ELR (cell line): Measurements from ENCODE around the gene RPS2.
"Not testable (repeated sequence)": the region's sequence is repeated elsewhere in the genome, so short reads cannot be mapped to it uniquely, and the experiment has no call there.

Experiments used
- DNase-seq: peaks from one replicate; pipeline ENCODE4 v3.0.0-alpha.2; 2015; ENCODE audit warnings: low read depth

Gene RPS2

DNA sequence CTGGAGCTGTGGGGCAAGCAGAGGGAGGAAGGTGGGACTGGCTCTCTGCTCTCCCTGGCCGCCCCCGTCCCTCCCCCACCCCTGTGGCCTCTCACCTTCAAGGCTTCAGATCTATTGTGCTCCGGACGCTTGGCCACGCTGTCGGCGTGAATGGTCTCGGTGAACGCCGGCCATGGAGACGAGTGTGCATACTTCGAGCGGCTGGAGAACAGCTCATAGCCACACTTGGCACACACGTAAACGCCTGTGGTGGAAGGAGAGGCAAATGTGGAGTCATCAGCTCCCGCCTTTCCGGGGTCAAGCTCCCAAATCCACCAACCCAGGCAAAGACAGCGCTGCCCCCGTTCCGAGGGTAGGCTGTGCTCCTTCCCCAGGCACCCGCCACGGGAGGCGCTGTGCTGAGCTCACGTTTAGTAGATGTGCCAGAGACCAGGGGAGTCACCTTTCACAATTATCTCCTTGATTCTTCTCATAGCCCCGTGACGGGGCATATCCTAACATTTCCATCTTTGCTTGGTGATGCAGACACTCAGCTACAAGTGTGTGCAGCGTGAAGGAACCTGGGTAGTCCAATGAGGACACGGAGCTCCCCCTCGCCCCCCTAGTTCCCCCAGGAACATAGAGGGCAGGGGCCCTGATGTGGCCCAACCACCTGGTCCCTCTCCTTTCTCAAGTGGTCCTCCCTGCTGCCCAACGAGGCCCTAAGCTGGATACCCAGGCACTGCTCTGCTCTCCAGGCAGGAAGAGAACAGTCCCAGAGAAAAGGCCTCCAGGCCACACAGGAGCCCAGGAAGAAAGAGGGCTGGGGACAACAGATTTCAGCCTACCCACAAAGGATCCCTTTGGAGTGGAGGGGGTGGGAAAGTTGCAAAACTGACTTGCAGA lies 23.2 kb downstream of the RPS2 start:
- no peak for DNase-seq

DNA sequence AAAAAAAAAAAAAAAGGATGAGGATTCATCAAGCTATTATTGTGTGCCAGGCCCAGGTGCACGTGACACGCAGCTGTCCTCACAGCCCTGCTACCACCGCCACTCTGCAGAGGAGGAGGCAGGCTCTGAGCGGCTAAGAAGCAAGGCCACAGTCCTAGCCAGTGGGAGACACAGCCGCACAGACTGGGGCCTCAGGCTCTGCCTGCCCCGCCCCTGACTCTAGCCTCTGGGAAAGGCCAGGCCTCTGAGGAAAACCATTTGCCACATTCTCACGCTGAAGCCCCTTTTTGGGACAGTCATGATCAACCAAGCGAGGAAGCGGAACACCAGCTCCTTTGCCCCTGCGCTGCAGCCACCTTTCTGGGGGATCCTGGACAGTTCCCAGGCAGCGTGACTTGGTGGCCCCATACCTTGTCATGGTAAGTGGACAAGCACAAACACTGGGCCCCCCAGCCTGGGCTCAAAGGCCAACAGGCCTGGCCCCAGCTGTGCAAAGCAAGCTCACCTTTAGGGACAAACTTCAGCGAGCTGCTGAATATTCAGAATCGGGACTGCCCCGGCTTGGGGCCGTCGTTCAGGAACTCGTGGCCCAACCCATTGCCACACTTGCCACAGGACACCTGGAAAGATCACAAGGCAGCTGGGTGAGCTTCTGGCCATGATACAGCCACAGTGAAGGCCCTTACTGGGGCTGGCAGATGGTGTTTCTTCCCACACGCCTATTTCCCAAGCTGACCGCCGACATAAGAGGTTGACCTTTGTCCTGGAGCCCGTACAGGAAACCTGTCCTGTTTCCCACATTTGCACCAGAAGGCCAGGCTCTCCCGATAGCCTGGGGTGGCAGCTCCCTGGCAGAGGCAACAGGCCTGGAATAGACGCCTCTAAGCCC lies 24.1 kb downstream of the RPS2 start:
- no peak for DNase-seq

DNA sequence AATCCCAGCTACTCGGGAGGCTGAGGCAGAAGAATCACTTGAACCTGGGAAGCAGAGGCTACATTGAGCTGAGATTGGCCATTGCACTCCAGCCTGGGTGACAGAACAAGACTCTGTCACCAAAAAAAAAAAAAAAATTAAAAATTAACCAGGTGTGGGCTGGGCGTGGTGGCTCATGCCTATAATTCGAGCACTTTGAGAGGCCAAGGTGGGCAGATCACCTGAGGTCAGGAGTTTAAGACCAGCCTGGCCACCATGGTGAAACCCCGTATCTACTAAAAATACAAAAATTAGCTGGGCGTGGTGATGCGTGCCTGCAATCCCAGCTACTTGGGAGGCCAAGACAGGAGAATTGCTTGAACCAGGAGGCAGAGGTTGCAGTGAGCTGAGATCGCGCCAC lies 24.8 kb downstream of the RPS2 start:
- DNase-seq, result not testable (repeated sequence)

DNA sequence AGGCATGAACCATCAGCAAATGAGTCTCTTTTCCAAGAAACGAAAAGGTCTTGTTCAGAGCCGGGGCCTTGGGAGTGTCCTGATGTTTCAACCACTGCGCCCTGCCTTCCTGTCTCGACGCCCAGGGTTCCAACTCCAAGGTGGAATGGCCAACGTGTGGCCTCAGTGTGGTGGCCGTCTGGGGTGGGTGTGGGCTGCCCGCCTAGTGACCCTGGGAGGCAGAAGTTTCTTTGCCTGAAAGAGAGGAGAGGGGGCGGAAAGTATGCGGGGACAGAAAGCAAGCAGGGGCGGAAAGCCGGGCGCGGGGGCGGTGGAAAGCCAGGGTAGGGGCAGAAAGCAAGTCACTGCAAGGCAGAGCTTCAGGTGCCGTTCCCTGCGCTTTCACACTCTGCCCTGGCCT lies 25.7 kb downstream of the RPS2 start:
- DNase-seq, result no peak

DNA sequence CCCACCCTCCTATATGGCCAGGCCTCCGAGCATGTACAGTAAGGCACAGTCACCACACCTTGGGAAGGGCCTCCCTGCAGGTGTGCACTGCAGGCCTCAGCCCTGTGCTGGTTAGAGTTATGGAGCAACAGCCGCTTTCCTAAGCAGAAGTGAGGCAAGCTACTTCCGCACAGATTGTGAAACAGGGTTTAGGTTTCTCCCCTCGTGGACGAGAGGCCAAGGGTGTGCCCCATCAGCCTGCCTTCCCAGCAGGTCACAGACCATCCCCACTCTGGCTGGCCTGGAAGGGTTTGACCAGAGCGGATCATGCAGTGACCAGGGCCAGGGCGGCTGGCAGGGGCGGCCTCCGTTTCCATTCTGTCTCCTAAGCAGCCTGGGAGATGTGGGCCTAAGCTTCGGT lies 26.3 kb downstream of the RPS2 start:
- DNase-seq, result no peak

DNA sequence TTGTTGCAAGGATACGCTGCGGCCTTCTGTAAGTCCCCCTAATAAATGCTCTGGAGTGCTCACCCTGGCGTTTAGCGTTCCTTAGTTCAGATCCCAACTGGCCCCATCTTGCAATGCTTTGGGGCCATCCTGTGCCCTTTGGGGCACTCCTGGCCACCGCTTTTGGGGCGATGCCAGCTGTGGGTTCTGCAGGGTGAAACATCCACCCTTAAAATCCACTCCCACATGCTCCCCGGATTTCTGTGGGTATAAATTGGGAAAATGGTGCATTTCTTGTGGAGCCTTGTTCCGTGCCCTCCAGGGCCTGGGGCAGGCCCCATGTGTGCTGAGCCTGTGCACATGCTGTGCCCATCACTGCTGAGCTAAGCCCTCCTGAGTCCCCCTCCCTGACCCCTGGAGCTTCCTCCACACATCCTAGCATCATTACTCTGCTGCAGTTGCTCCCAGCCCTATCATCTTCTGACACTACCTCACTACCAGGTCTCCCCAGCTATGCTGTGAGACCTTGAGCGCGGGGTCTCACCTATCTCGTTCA lies 27.6 kb downstream of the RPS2 start:
- DNase-seq, result no peak

DNA sequence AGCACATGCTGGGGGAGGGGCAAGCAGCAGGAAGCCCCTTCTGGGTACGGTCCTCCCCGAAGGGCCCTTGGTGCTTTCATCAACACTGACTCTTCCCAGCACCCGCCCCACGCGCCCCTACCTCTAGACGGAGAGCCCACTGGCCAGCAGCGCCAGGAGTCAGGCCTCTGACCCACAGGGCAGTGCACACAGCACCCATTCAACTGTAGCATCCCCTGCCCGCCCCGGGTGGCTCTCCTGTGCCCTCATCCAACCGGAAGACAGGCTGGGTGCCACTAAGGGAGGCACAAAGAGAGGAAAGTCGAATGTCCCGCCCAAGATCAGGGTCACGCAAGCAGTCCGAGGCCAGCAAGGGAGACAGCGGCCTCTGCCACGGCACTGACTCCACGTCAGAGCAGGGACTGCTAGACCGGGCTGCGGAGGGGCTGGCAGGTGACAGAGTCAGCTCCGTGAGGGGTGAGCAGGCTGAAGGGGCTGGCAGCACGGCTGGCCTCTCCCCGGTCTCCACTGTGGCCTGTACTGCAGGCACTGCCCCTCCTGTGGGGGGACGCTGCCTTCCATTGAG lies 31.4 kb downstream of the RPS2 start:
- DNase-seq, result no peak

DNA sequence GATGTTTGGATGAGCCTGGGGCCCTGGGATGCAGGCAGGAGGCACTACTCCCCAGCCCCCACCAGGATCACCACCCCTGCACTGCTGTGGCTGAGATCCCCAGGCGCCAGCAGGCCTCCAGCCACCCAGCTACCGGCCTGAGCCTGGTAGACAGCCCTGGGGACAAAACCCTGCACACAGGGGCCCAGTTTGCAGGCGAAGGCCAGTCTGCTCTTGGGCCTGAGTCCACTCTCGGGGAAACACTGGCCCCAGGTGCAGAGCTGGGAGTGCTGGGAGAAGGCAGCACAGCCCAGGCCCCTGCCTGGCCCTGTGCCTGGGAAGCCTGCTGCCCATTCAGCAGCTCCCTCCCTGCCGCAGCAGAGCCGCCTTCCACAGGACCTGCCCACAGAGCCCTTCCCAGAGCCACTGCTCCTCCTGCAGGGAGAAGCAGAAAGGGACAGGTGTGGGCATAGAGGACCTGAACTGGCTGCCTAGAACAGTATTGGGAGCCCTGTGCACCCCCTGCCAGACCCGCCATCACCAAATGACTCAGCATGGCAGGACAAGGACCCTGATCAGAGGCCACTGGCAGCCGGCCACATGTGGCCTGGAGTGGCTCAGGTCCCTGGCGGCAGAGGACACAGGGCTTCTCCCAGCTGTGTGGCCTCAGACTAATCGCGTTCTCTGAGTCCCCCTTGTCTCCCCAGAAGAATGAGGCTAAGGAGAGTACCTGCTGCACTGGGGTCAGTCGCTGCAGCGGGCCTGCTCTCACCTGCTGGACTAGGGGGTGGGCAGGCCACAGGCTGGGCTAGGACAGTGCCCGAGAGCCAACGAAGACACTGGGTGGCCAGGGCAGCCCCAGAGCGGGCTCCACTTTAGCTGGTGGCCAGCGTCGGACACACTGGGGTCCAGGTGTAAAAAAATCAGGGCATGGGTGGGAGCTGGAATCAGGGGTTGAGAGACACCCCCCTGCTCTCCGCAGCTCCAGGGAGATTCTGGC lies 32.3 kb downstream of the RPS2 start:
- peak; percentile 35 for DNase-seq

DNA sequence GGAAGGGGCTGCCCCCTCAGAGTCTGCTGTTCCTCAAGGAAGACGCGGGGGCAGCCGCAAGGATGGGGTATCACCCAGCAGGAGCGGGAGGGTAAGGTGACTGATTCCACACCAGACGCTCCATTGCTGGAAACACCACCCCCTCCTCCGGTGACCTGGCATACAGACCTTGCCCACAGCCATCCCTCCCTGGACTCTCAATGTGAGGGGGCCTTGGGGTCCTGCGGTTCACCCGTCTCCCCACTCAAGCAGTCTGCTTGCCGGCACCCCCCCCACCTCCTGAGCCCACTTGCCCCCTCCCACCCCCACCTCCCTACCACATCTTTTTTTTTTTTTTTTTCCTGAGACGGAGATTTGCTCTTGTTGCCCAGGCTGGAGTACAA lies 34.3 kb downstream of the RPS2 start:
- no peak for DNase-seq

DNA sequence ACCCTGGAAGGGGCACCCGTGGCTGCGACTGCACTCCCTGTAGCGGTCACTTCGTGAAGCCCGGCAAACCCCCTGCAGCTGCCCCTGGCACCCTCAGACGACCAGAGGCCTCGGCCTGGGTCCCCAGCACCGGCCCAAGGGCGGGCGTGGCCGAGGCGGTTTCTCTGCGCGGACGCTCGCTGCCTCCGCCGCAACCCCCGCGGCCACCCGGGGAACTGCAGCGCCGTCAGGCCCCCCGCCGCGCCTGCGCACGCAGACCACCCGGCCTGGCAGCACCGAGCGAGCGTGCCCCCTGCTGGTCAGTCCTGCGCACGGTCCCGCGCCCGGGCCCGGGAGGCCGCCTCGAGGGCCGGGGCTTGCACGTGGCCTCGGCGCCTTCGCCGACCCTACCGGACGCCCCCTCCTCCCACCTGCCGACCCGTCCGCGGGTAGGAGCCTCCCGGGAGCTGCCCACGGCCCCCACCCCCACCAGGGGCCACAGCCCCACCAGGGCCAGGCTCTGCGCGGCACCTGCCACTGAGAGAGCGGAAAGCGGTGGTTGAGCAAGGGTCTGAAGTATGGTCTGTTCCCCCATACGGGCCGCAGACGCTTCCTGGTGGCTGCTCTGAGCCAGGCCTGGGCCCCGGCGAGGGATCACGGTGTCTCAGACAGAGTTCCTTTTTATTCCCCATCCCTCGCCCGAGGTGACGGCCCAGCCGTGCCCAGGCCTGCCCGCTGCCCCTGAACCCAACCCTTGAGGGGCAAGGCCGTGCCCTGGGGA lies 34.9 kb downstream of the RPS2 start:
- DNase-seq, result peak; percentile 81

DNA sequence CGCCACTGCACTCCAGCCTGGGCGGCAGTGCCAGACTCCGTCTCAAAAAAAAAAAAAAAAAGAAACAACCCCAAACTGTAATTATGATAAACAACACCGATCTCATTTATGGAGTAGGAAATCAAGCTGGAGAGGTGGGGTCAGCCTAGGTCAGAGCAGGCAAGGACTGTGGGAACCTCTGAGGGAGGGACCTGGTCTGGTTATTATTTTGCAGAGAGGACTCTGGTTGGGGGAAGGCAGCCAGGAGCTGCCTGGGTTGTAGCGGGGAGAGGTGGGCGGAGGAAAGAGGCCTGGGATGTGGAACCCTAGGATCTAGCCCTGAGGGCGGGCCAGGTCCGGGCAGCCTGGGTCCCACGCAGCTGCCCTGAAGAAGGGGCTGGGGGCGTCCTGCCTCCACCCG lies 35.5 kb downstream of the RPS2 start:
- DNase-seq, result peak; percentile 30

DNA sequence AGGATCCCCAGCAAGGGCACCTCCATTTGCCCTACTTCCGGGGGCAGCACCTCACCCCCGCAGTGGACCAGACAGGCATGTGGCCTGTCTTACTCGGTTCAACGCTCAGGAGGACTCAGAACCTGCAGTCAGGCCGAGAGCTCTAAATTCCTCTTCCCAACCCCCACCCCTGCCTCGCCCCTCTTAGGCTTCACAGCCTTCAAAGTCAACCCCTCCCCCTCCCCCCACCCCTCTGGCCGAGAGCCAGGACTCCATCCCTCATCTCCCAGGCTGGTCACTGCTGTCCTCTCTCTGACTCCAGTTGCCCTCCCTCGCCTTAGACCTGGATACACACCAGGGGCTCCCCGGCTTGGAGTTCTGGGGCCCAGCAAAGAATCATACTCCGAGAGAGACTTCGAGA lies 38.4 kb downstream of the RPS2 start:
- DNase-seq, result no peak

DNA sequence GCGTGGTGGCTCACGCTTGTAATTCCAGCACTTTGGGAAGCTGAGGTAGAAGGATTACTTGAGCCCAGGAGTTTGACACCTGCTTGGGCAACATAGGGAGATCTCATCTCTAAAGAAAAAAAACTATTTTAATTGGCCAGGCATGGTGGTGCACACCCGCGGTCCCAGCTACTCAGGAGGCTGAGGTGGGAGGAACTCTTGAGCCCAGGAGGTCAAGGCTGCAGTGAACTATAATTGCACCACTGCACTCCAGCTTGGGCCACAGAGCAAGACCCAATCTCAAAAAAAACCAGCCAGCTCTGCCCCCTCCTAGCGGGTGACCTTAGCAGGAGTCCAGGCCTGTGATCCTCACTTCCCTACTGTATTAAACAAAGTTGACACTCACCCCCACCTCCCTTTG lies 40.5 kb downstream of the RPS2 start:
- no peak for DNase-seq

DNA sequence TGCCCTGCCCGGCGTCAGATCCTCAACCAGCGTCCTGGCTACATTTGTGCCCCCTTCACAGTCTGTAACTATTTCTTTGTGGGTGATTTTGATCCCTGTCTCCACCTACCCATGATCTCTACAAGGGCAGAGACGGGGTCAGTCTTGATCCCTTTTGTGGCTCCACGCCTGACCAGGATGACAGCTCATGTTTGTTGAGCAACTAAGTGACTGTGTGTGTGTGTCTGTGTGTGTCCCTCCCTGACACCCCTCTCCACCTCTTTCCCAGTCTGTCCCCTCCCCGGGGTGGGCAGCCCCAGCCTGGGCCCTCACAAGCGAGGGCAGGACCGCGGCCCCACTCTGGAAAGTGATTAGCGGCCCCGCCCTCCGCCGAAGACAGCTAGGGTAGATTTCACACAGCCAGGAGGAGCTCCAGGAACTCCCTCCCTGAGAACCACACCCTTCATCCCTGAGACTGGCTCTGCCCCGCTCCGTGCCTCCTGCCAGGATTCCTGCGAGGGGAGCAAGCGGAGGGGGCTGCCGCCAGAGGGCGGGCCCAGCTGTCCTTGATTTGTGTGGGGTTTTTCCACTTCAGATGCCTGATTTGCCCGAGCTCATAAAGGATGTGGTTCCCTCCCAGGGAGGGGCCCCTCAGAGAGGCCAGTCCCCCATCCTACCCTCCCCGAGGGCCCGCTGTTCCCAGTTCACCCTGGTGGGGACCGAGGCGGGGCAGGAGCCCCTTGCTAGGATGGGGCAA lies 41.2 kb downstream of the RPS2 start:
- DNase-seq, result peak; percentile 63

DNA sequence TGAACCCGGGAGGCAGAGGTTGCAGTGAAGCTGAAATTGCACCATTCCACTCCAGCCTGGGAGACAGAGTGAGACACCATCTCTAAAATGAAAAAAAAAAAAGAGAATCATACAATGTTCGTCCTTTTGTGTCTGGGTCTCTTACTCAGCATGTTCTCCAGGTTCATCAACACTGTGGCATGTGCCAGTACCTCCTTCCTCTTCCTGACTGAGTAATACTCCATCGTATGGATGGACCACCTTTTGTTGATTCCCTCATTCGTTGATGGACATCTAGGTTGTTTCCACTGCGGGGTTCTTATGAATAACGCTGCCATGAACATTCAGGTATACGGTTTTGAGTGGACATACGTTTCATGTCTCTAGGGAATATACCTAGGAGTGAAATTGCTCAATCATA lies 42.3 kb downstream of the RPS2 start:
- no peak for DNase-seq

DNA sequence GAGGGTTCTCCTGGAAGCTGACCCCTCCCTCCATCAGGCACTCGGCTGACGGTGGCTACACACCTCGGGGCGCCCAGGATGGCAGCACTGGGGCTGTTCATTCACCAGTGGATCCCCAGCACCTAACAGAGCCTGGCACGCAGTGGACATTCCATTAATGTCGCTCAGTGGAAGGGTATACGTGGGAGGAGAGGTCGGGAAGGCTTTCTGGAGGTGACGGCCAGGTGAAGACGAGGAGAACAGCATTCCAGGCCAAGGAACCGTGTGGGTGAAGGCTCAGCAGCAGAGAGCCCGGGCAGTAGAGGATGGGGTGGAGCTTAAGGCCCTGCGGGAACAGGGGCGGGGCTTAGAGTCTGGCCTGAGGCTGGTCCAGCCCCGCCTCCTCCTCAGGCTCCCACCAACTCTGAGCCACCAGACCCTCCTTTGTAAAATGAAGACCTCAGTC lies 43.9 kb downstream of the RPS2 start:
- peak; percentile 24 for DNase-seq

DNA sequence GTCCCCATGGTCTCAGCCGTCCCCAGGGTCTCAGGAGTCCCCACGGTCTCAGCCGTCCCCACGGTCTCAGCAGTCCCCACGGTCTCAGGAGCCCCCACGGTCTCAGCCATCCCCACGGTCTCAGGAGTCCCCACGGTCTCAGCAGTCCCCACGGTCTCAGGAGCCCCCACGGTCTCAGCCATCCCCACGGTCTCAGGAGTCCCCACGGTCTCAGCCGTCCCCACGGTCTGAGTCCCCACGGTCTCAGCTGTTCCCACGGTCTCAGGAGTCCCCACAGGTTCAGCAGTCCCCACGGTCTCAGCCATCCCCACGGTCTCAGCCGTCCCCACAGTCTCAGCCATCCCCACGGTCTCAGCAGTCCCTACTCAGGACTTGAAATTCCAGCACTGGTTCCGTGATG lies 44.5 kb downstream of the RPS2 start:
- DNase-seq, result not testable (repeated sequence)

DNA sequence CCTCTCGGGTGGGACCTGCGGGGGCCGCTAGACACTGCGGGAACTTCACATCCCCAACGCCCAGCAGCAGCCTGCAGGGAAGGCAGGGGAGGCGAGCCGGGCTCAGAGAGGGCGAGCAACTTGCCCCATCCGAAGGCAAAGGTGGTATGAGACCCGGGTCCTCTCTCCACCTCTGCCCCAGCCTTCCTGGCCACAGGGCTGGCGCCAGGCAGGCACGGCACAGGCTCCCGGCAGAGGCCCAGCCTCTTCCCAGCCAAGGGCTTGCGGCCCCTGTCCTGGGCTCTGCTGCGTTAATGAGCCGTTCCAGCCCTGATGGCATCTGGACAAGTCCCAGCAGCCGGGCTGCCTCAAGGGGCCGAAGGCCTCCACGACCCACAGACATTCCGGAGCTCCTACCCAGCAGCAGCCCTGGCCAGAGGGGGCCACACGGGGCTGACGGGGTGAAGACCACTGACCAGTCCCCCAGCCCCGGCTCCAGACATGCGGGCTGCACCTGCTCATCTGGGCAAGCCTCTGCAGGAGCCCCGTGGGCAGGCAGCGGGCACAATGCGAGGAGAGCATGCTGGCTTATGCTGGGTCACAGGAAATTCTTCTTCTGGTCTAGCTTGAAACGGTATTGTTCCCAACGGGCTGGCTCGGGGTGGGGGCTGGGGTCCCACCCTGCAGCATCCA lies 45.2 kb downstream of the RPS2 start:
- DNase-seq, result no peak
